ENCODE results near the gene PPP1R12B.
"Not testable (repeated sequence)": the region's sequence is repeated elsewhere in the genome, so short reads cannot be mapped to it uniquely, and the experiment has no call there.

Gene PPP1R12B

GRCh38 chr1:202483362-202483761 lies 134.9 kb downstream of the PPP1R12B start:
- H3K36me3 ChIP-seq (ENCODE audit: control insufficient read depth, insufficient read depth, low read length); H3K27me3 ChIP-seq (ENCODE audit: control insufficient read depth, insufficient read depth, low read length); H3K4me3 ChIP-seq (ENCODE audit: low read depth, low read length); H3K9me3 ChIP-seq (ENCODE audit: control insufficient read depth, insufficient read depth, low read length); H3K9ac ChIP-seq (ENCODE audit: low read depth, low read length): not testable (repeated sequence)
- peaks cover 23% of the 10 kb centered on the region for H3K4me1 ChIP-seq (ENCODE audit: control insufficient read depth, insufficient read depth, low read length)

- H3K4me1 ChIP-seq (ENCODE audit: control insufficient read depth, insufficient read depth, low read length), result peaks cover 23% of the 10 kb centered on the region
- H3K36me3 ChIP-seq (ENCODE audit: control insufficient read depth, insufficient read depth, low read length); H3K9me3 ChIP-seq (ENCODE audit: control insufficient read depth, insufficient read depth, low read length); H3K27me3 ChIP-seq (ENCODE audit: control insufficient read depth, insufficient read depth, low read length); H3K9ac ChIP-seq (ENCODE audit: low read depth, low read length); H3K4me3 ChIP-seq (ENCODE audit: low read depth, low read length): not testable (repeated sequence)
These were observed 135.5 kb downstream of the PPP1R12B start for GRCh38 chr1:202484032-202484431.

GRCh38 chr1:202484820-202485219 lies 136.3 kb downstream of the PPP1R12B start:
- H3K27me3 ChIP-seq (ENCODE audit: control insufficient read depth, insufficient read depth, low read length); H3K4me3 ChIP-seq (ENCODE audit: low read depth, low read length); H3K9me3 ChIP-seq (ENCODE audit: control insufficient read depth, insufficient read depth, low read length); H3K36me3 ChIP-seq (ENCODE audit: control insufficient read depth, insufficient read depth, low read length); H3K9ac ChIP-seq (ENCODE audit: low read depth, low read length): not testable (repeated sequence)
- H3K4me1 ChIP-seq (ENCODE audit: control insufficient read depth, insufficient read depth, low read length), result peaks cover 23% of the 10 kb centered on the region

- H3K27me3 ChIP-seq (ENCODE audit: control insufficient read depth, insufficient read depth, low read length); H3K36me3 ChIP-seq (ENCODE audit: control insufficient read depth, insufficient read depth, low read length); H3K9ac ChIP-seq (ENCODE audit: low read depth, low read length); H3K4me3 ChIP-seq (ENCODE audit: low read depth, low read length); H3K9me3 ChIP-seq (ENCODE audit: control insufficient read depth, insufficient read depth, low read length): not testable (repeated sequence)
- H3K4me1 ChIP-seq (ENCODE audit: control insufficient read depth, insufficient read depth, low read length), result peaks cover 11% of the 10 kb centered on the region
These were observed 139.7 kb downstream of the PPP1R12B start for GRCh38 chr1:202488178-202488649.

- H3K27me3 ChIP-seq (ENCODE audit: control insufficient read depth, insufficient read depth, low read length); H3K9ac ChIP-seq (ENCODE audit: low read depth, low read length); H3K4me3 ChIP-seq (ENCODE audit: low read depth, low read length); H3K9me3 ChIP-seq (ENCODE audit: control insufficient read depth, insufficient read depth, low read length); H3K4me1 ChIP-seq (ENCODE audit: control insufficient read depth, insufficient read depth, low read length); H3K36me3 ChIP-seq (ENCODE audit: control insufficient read depth, insufficient read depth, low read length): not testable (repeated sequence)
These were observed 140.6 kb downstream of the PPP1R12B start for GRCh38 chr1:202489101-202489500.

- H3K9ac ChIP-seq (ENCODE audit: low read depth, low read length); H3K27me3 ChIP-seq (ENCODE audit: control insufficient read depth, insufficient read depth, low read length); H3K4me1 ChIP-seq (ENCODE audit: control insufficient read depth, insufficient read depth, low read length); H3K4me3 ChIP-seq (ENCODE audit: low read depth, low read length); H3K9me3 ChIP-seq (ENCODE audit: control insufficient read depth, insufficient read depth, low read length); H3K36me3 ChIP-seq (ENCODE audit: control insufficient read depth, insufficient read depth, low read length): not testable (repeated sequence)
These were observed 144.6 kb downstream of the PPP1R12B start for GRCh38 chr1:202493112-202493511.

- Histone ChIP-seq H3K4me1 (ENCODE audit: control insufficient read depth, insufficient read depth, low read length) (no peaks in the 10 kb centered on the region), H3K4me3 (ENCODE audit: low read depth, low read length) (no peak overlapping the region), H3K9ac (ENCODE audit: low read depth, low read length) (no peak overlapping the region), H3K36me3 (ENCODE audit: control insufficient read depth, insufficient read depth, low read length) (no peaks in the 10 kb centered on the region), H3K9me3 (ENCODE audit: control insufficient read depth, insufficient read depth, low read length) (no peaks in the 10 kb centered on the region), H3K27me3 (ENCODE audit: control insufficient read depth, insufficient read depth, low read length) (no peaks in the 10 kb centered on the region)
These were observed 150.0 kb downstream of the PPP1R12B start for GRCh38 chr1:202498542-202498941.

- H3K9ac ChIP-seq (ENCODE audit: low read depth, low read length); H3K4me1 ChIP-seq (ENCODE audit: control insufficient read depth, insufficient read depth, low read length); H3K9me3 ChIP-seq (ENCODE audit: control insufficient read depth, insufficient read depth, low read length); H3K4me3 ChIP-seq (ENCODE audit: low read depth, low read length); H3K36me3 ChIP-seq (ENCODE audit: control insufficient read depth, insufficient read depth, low read length); H3K27me3 ChIP-seq (ENCODE audit: control insufficient read depth, insufficient read depth, low read length): not testable (repeated sequence)
These were observed 151.5 kb downstream of the PPP1R12B start for GRCh38 chr1:202499997-202500396.

GRCh38 chr1:202501281-202501680 lies 152.8 kb downstream of the PPP1R12B start:
- Histone ChIP-seq H3K4me3 (ENCODE audit: low read depth, low read length) (no peak overlapping the region), H3K36me3 (ENCODE audit: control insufficient read depth, insufficient read depth, low read length) (no peaks in the 10 kb centered on the region), H3K9ac (ENCODE audit: low read depth, low read length) (no peak overlapping the region), H3K27me3 (ENCODE audit: control insufficient read depth, insufficient read depth, low read length) (no peaks in the 10 kb centered on the region), H3K4me1 (ENCODE audit: control insufficient read depth, insufficient read depth, low read length) (peaks cover 4% of the 10 kb centered on the region), H3K9me3 (ENCODE audit: control insufficient read depth, insufficient read depth, low read length) (no peaks in the 10 kb centered on the region)

- no peak overlapping the region for H3K4me3 ChIP-seq (ENCODE audit: low read depth, low read length)
- no peaks in the 10 kb centered on the region for H3K36me3 ChIP-seq (ENCODE audit: control insufficient read depth, insufficient read depth, low read length)
- H3K27me3 ChIP-seq (ENCODE audit: control insufficient read depth, insufficient read depth, low read length), result no peaks in the 10 kb centered on the region
- H3K9me3 ChIP-seq (ENCODE audit: control insufficient read depth, insufficient read depth, low read length), result no peaks in the 10 kb centered on the region
- H3K4me1 ChIP-seq (ENCODE audit: control insufficient read depth, insufficient read depth, low read length), result peaks cover 4% of the 10 kb centered on the region
- H3K9ac ChIP-seq (ENCODE audit: low read depth, low read length), result peak overlapping the region; percentile 10
These were observed 156.9 kb downstream of the PPP1R12B start for GRCh38 chr1:202505356-202505755.

- H3K9me3 ChIP-seq (ENCODE audit: control insufficient read depth, insufficient read depth, low read length); H3K4me3 ChIP-seq (ENCODE audit: low read depth, low read length); H3K9ac ChIP-seq (ENCODE audit: low read depth, low read length); H3K4me1 ChIP-seq (ENCODE audit: control insufficient read depth, insufficient read depth, low read length); H3K27me3 ChIP-seq (ENCODE audit: control insufficient read depth, insufficient read depth, low read length); H3K36me3 ChIP-seq (ENCODE audit: control insufficient read depth, insufficient read depth, low read length): not testable (repeated sequence)
These were observed 157.5 kb downstream of the PPP1R12B start for GRCh38 chr1:202505880-202506575.

GRCh38 chr1:202508863-202509262 lies 160.4 kb downstream of the PPP1R12B start:
- H3K36me3 ChIP-seq (ENCODE audit: control insufficient read depth, insufficient read depth, low read length); H3K4me1 ChIP-seq (ENCODE audit: control insufficient read depth, insufficient read depth, low read length); H3K27me3 ChIP-seq (ENCODE audit: control insufficient read depth, insufficient read depth, low read length); H3K9ac ChIP-seq (ENCODE audit: low read depth, low read length); H3K9me3 ChIP-seq (ENCODE audit: control insufficient read depth, insufficient read depth, low read length); H3K4me3 ChIP-seq (ENCODE audit: low read depth, low read length): not testable (repeated sequence)
